SK-N-SH (cell line): ENCODE measurements around the gene HIVEP2. TPM values are rescaled to one million over a fixed set of nuclear protein-coding genes. Genes with fewer than 3 reads are reported as not detected.

Experiments used
- CTCF ChIA-PET: fragments of 300-600, 350-600 bp; formaldehyde crosslinking; extraction: SDS; loops from one replicate; lab custom pipeline; 2021; lab: Yijun Ruan, JAX
- POLR2A ChIA-PET: fragments of 350-600 bp; sonication (Branson Sonifier 250); formaldehyde crosslinking; extraction: SDS; loops from one replicate; lab custom pipeline; 2020; ENCODE audit warnings: antibody characterized with exemption, inconsistent platforms; lab: Yijun Ruan, JAX
- DNase-seq: peaks from one replicate; pipeline ENCODE4 v3.0.0; 2012
- H2AFZ ChIP-seq: fragments of 200-600 bp; sonication (generic); 2 replicates; pipeline ENCODE4 v1.8.1; 2016; ENCODE audit warnings: antibody characterized with exemption, mild to moderate bottlenecking, low read depth
- H3F3A ChIP-seq: fragments of 200-600 bp; sonication (generic); replicated peaks from 2 replicates; pipeline ENCODE3; 2016; ENCODE audit warnings: antibody characterized with exemption, mild to moderate bottlenecking; ENCODE audit not compliant: insufficient read depth
- H3K27ac ChIP-seq, 2 experiments: fragments of 200-500 bp in 1 of 2; fragments of 200-600 bp in 1 of 2; sonication (Bioruptor generic) in 1 of 2; sonication (generic), shearing (Covaris generic) in 1 of 2; 2 replicates each; pipeline versions ENCODE4 v1.5.1 to v1.6.1; 2014 to 2016; ENCODE audit warnings: low read depth in 2 of 2, inconsistent platforms in 1 of 2, low read length in 1 of 2, mild to moderate bottlenecking in 1 of 2, mixed read lengths in 1 of 2
- H3K27me3 ChIP-seq: fragments of 200-600 bp; sonication (generic), shearing (Covaris generic); 2 replicates; pipeline ENCODE4 v1.6.1; 2016; ENCODE audit warnings: mixed run types; ENCODE audit not compliant: insufficient read depth
- H3K36me3 ChIP-seq, 2 experiments: fragments of 200-500 bp in 1 of 2; fragments of 200-600 bp in 1 of 2; sonication (Bioruptor generic) in 1 of 2; sonication (generic) in 1 of 2; replicated peaks in 1 of 2; 2 replicates each; pipeline versions ENCODE3 to v1.5.1; 2014 to 2016; ENCODE audit warnings: low read length in 1 of 2, mild to moderate bottlenecking in 1 of 2; ENCODE audit not compliant: insufficient read depth in 2 of 2, control insufficient read depth in 1 of 2
- H3K4me1 ChIP-seq, 2 experiments: fragments of 200-500 bp in 1 of 2; fragments of 200-600 bp in 1 of 2; sonication (Bioruptor generic) in 1 of 2; sonication (generic), shearing (Covaris generic) in 1 of 2; 2 replicates each; pipeline versions ENCODE4 v1.5.1 to v1.6.1; 2014 to 2016; ENCODE audit warnings: low read depth in 1 of 2, low read length in 1 of 2, mixed run types in 1 of 2; ENCODE audit not compliant: insufficient read depth in 2 of 2, control insufficient read depth in 1 of 2
- H3K4me2 ChIP-seq: fragments of 200-600 bp; sonication (generic), shearing (Covaris generic); 2 replicates; pipeline ENCODE4 v1.6.1; 2017; ENCODE audit warnings: mixed run types
- H3K4me3 ChIP-seq, 2 experiments: fragments of 200-500 bp in 1 of 2; fragments of 200-600 bp in 1 of 2; sonication (Bioruptor generic) in 1 of 2; sonication (generic), shearing (Covaris generic) in 1 of 2; 2 replicates each; pipeline versions ENCODE4 v1.5.1 to v1.8.1; 2014 to 2016; ENCODE audit warnings: low read depth in 2 of 2, inconsistent platforms in 1 of 2, low read length in 1 of 2, mild to moderate bottlenecking in 1 of 2, mixed read lengths in 1 of 2, moderate library complexity in 1 of 2
- H3K79me2 ChIP-seq: fragments of 200-600 bp; sonication (generic); 2 replicates; pipeline ENCODE4 v1.8.1; 2017; ENCODE audit warnings: mild to moderate bottlenecking; ENCODE audit not compliant: insufficient read depth
- H3K9ac ChIP-seq: fragments of 200-600 bp; sonication (generic); 2 replicates; pipeline ENCODE4 v1.6.1; 2017; ENCODE audit warnings: mixed run types
- H3K9me2 ChIP-seq: fragments of 200-600 bp; sonication (generic); 2 replicates; pipeline ENCODE4 v1.6.1; 2017; ENCODE audit warnings: mixed run types
- H3K9me3 ChIP-seq: fragments of 200-600 bp; sonication (generic); 2 replicates; pipeline ENCODE4 v1.6.1; 2017; ENCODE audit warnings: mixed run types, mild to moderate bottlenecking, moderate library complexity
- H4K20me1 ChIP-seq: fragments of 200-600 bp; sonication (generic); 2 replicates; pipeline ENCODE4 v1.6.1; 2017; ENCODE audit warnings: mild to moderate bottlenecking, mixed run types; ENCODE audit not compliant: insufficient read depth
- CHD2 ChIP-seq: fragments of 150-350 bp; IDR thresholded peaks from 2 replicates; pipeline ENCODE4 v1.6.1; 2018; ENCODE audit warnings: low read length; ENCODE audit not compliant: partially characterized antibody
- ELF1 ChIP-seq: IDR thresholded peaks from 2 replicates; pipeline ENCODE4 v1.4.0; 2012
- EP300 ChIP-seq, 2 experiments: IDR thresholded peaks; 2 replicates each; pipeline versions ENCODE4 v1.4.0 to v1.6.1; 2012; ENCODE audit warnings: borderline replicate concordance in 1 of 2, low read depth in 1 of 2, low read length in 1 of 2
- EZH2phosphoT487 ChIP-seq: fragments of 200-600 bp; sonication (generic); IDR thresholded peaks from 2 replicates; pipeline ENCODE4 v1.6.1; 2017; ENCODE audit warnings: low read depth, mixed run types, mild to moderate bottlenecking, antibody characterized with exemption, moderate library complexity, borderline replicate concordance
- FOSL2 ChIP-seq: IDR thresholded peaks from 2 replicates; pipeline ENCODE4 v1.4.0; 2012; ENCODE audit warnings: low read depth, mild to moderate bottlenecking, moderate library complexity, borderline replicate concordance
- FOXJ3 ChIP-seq: sonication (generic); formaldehyde crosslinking; IDR thresholded peaks from 2 replicates; pipeline ENCODE4 v1.5.1; 2020; ENCODE audit warnings: mild to moderate bottlenecking, missing genetic modification reagents
- FOXM1 ChIP-seq: IDR thresholded peaks from 2 replicates; pipeline ENCODE4 v1.4.0; 2012; ENCODE audit warnings: low read depth, mild to moderate bottlenecking
- GABPA ChIP-seq: IDR thresholded peaks from 2 replicates; pipeline ENCODE4 v1.4.0; 2012; ENCODE audit warnings: low read depth, mild to moderate bottlenecking
- GATA2 ChIP-seq: sonication (generic); formaldehyde crosslinking; IDR thresholded peaks from 2 replicates; pipeline ENCODE4 v1.5.0; 2020; ENCODE audit warnings: mild to moderate bottlenecking, missing genetic modification reagents
- MXI1 ChIP-seq: IDR thresholded peaks from 2 replicates; pipeline ENCODE4 v1.6.1; 2012; ENCODE audit warnings: mild to moderate bottlenecking, low read depth, low read length, improper control_type of control experiment
- NFIC ChIP-seq: IDR thresholded peaks from 2 replicates; pipeline ENCODE4 v1.4.0; 2012; ENCODE audit warnings: borderline replicate concordance
- POLR2AphosphoS5 ChIP-seq: IDR thresholded peaks from 2 replicates; pipeline ENCODE4 v1.6.1; 2012; ENCODE audit warnings: low read depth, low read length
- RCOR1 ChIP-seq: fragments of 150-350 bp; IDR thresholded peaks from 2 replicates; pipeline ENCODE4 v1.6.1; 2017; ENCODE audit warnings: antibody characterized with exemption, low read length
- REST ChIP-seq: IDR thresholded peaks from 2 replicates; pipeline ENCODE4 v1.6.1; 2012; ENCODE audit warnings: mild to moderate bottlenecking, low read depth, low read length, moderate library complexity
- RFX5 ChIP-seq: IDR thresholded peaks from 2 replicates; pipeline ENCODE4 v1.6.1; 2012; ENCODE audit warnings: mild to moderate bottlenecking, improper control_type of control experiment, low read length
- SIN3A ChIP-seq: IDR thresholded peaks from 2 replicates; pipeline ENCODE4 v1.6.1; 2012; ENCODE audit warnings: low read depth, mild to moderate bottlenecking, low read length, moderate library complexity, borderline replicate concordance
- TEAD4 ChIP-seq: IDR thresholded peaks from 2 replicates; pipeline ENCODE4 v1.4.0; 2012; ENCODE audit warnings: mild to moderate bottlenecking, borderline replicate concordance; ENCODE audit not compliant: insufficient read depth
- USF2 ChIP-seq: fragments of 150-350 bp; IDR thresholded peaks from 2 replicates; pipeline ENCODE4 v1.6.1; 2017; ENCODE audit warnings: antibody characterized with exemption, low read length, low read depth, borderline replicate concordance
- YY1 ChIP-seq: IDR thresholded peaks from 2 replicates; pipeline ENCODE4 v1.4.0; 2012; ENCODE audit warnings: low read depth, mild to moderate bottlenecking
- ZBTB33 ChIP-seq: IDR thresholded peaks from 2 replicates; pipeline ENCODE4 v1.4.0; 2012; ENCODE audit warnings: low read depth, borderline replicate concordance
- WGBS: methylation state at CpG from one replicate; pipeline ENCODE4 v1.1.6; 2017; ENCODE audit warnings: low lambda C conversion rate; 5-methylcytosine and 5-hydroxymethylcytosine counted together
- polyA plus RNA-seq, 3 experiments: library from polyadenylated mRNA; depleted of rRNA; stranded (reverse); fragments of >200 nt; gene quantifications; 2 replicates each; pipeline ENCODE4 v1.2.3, GENCODE V29; 2012
- TF ChIP-seq, protein P1 (sequence below): IDR thresholded peaks from 2 replicates; pipeline ENCODE4 v1.4.0; 2012; ENCODE audit warnings: low read depth, borderline replicate concordance
- TF ChIP-seq, protein P2 (sequence below): IDR thresholded peaks from 2 replicates; pipeline ENCODE4; 2012

The HIVEP2 gene
- polyA plus RNA-seq, 1 of the 3 experiments (the other 2 are of a cell fraction): 2.5 TPM

DNA sequence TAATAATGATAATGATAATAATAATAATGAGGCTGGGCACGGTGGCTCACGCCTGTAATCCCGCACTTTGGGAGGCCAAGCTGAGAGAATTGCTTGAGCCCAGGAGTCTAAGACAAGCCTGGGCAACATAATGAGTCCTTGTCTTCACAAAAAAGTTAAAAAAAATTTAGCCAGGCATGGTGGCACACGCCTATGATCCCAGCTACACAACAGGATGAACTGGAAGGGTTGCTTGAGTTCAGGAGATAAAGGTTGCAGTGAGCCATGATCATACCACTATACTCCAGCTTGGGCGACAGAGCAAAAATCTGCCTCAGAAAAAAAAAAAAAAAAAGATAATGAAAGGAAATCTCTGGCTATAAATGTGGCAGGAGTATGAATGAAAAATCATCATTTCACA is 213.4 kb downstream of the HIVEP2 start:
- CTCF ChIA-PET: interaction anchor here (0.6 kb wide), 1 partner anchor 22 kb away, joined by 3 read pairs; no protein-coding TSS in a partner anchor

DNA sequence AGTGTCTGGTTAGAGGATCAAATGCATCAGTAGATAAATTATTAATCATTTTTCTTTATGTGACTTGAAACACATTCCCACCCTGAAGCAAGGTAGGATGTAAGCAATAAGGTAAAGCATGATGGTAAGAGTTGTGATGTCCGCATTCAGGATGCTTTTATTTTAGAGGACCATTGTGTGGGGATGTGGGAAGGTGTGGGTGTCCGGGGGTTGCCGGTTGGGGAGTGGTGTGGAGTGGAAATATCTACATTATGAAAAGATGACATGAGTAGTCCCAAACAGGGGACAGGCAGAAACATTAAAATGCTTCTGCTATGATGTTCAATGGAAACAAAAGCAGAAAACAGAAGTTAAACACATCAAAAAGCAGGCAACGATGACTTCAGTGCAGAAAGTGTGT is 215.4 kb downstream of the HIVEP2 start:
- Histone ChIP-seq H2AFZ (no peak overlapping the region), H3K27me3 (no peaks in the 10 kb centered on the region), H3F3A (no peaks in the 10 kb centered on the region), H3K4me3 (no peak overlapping the region), H3K27ac (peak overlapping the region in 1 of 2 experiments; percentile 50; a peak in 1 of 4 replicates), H4K20me1 (no peaks in the 10 kb centered on the region), H3K9me2 (no peaks in the 10 kb centered on the region), H3K4me1 (peaks cover 0 to 15% of the 10 kb centered on the region in 2 experiments; a peak in 2 of 4 replicates), H3K79me2 (no peaks in the 10 kb centered on the region), H3K9ac (no peak overlapping the region), H3K4me2 (no peak overlapping the region), H3K36me3 (no peaks in the 10 kb centered on the region), H3K9me3 (no peaks in the 10 kb centered on the region)
- POLR2A ChIA-PET: no interaction called here
- WGBS: 60% methylated on average over 4 of the region's 4 CpGs
- no peak for DNase-seq
- CTCF ChIA-PET: interaction anchor here (1.0 kb wide), 1 partner anchor 20 kb away, joined by 3 read pairs; no protein-coding TSS in a partner anchor
- TF ChIP-seq, protein P1, sequence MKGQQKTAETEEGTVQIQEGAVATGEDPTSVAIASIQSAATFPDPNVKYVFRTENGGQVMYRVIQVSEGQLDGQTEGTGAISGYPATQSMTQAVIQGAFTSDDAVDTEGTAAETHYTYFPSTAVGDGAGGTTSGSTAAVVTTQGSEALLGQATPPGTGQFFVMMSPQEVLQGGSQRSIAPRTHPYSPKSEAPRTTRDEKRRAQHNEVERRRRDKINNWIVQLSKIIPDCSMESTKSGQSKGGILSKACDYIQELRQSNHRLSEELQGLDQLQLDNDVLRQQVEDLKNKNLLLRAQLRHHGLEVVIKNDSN: no peak
- TF ChIP-seq POLR2AphosphoS5: no peak
- TF ChIP-seq, protein P2, sequence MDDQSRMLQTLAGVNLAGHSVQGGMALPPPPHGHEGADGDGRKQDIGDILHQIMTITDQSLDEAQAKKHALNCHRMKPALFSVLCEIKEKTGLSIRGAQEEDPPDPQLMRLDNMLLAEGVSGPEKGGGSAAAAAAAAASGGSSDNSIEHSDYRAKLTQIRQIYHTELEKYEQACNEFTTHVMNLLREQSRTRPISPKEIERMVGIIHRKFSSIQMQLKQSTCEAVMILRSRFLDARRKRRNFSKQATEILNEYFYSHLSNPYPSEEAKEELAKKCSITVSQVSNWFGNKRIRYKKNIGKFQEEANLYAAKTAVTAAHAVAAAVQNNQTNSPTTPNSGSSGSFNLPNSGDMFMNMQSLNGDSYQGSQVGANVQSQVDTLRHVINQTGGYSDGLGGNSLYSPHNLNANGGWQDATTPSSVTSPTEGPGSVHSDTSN: no peak
- TF ChIP-seq GABPA: no peak
- TF ChIP-seq NFIC: no peak
- no peak for TF ChIP-seq REST
- no peak for TF ChIP-seq ELF1
- no peak for TF ChIP-seq FOXJ3
- TF ChIP-seq FOSL2: no peak
- TF ChIP-seq USF2: no peak
- TF ChIP-seq FOXM1: no peak
- TF ChIP-seq EZH2phosphoT487: no peak

More for the DNA sequence above, 213.4 kb downstream of the HIVEP2 start:
- Histone ChIP-seq H3K9me3 (no peaks in the 10 kb centered on the region), H2AFZ (no peak overlapping the region), H3K4me2 (no peak overlapping the region), H3K27ac (no peak overlapping the region), H3K79me2 (no peaks in the 10 kb centered on the region), H3K4me1 (peaks cover 0 to 12% of the 10 kb centered on the region in 2 experiments; a peak in 2 of 4 replicates), H3K27me3 (no peaks in the 10 kb centered on the region), H3K9ac (no peak overlapping the region), H3K4me3 (no peak overlapping the region), H4K20me1 (no peaks in the 10 kb centered on the region), H3K36me3 (no peaks in the 10 kb centered on the region), H3K9me2 (no peaks in the 10 kb centered on the region), H3F3A (no peaks in the 10 kb centered on the region)
- DNase-seq: no peak
- POLR2A ChIA-PET: no interaction called here
- TF ChIP-seq RFX5 (no peak), CHD2 (no peak), EP300 (IDR thresholded peaks at IDR 0.05; ENCODE audit: borderline replicate concordance in 1 of 2, low read depth in 1 of 2, low read length in 1 of 2) (no peak), SIN3A (no peak), MXI1 (no peak), ELF1 (no peak), YY1 (no peak), TEAD4 (no peak), ZBTB33 (no peak), RCOR1 (no peak), GATA2 (no peak)
- WGBS: 88% methylated on average over 5 of the region's 5 CpGs
